Vagina (tissue), 2 donors: Measurements from ENCODE around the gene ZCCHC2. TPM values are rescaled to one million over a fixed set of nuclear protein-coding genes. Genes with fewer than 3 reads are reported as not detected.
A peak's percentile ranks its signal among the peaks of the same experiment; 100 is the strongest.

Experiments
- DNase-seq, 2 donors: peaks; one replicate each; pipeline ENCODE4 v3.0.0-alpha.2; 2017; ENCODE audit errors: extremely low spot score in 2 of 2
- H3K27ac ChIP-seq: fragments of 200-600 bp; sonication (generic); one replicate; pipeline ENCODE4 v1.5.1; 2019
- H3K27me3 ChIP-seq: fragments of 200-600 bp; sonication (generic); one replicate; pipeline ENCODE4 v1.5.1; 2019
- H3K36me3 ChIP-seq, 2 donors: fragments of 200-600 bp; sonication (generic); one replicate each; pipeline ENCODE4 v1.5.1; 2017 to 2019
- H3K4me1 ChIP-seq: fragments of 200-600 bp; sonication (generic); one replicate; pipeline ENCODE4 v1.5.1; 2019
- H3K4me3 ChIP-seq, 2 donors: fragments of 200-600 bp; sonication (generic); 1 replicate in 1 of 2; 2 replicates in 1 of 2; pipeline ENCODE4 v1.5.1; 2016 to 2019
- H3K9me3 ChIP-seq: fragments of 200-600 bp; sonication (generic); one replicate; pipeline ENCODE4 v1.5.1; 2019
- POLR2A ChIP-seq, 2 donors: fragments of 450-650 bp; IDR thresholded peaks; one replicate each; pipeline ENCODE4 v1.6.1; 2017; ENCODE audit warnings: antibody characterized with exemption in 2 of 2, mild to moderate bottlenecking in 2 of 2, moderate library complexity in 2 of 2
- POLR2AphosphoS5 ChIP-seq, 2 donors: sonication (generic); formaldehyde crosslinking; IDR thresholded peaks; one replicate each; pipeline ENCODE4 v1.9.0; 2017; ENCODE audit warnings: antibody characterized with exemption in 2 of 2, mild to moderate bottlenecking in 2 of 2, low read depth in 1 of 2; ENCODE audit not compliant: insufficient read depth in 1 of 2
- intact Hi-C: fragments of 100-400 bp; cut with DNase I; formaldehyde crosslinking; loops from one replicate; pipeline ENCODE4 v1.15.1; 2023
- total RNA-seq: library from RNA; depleted of rRNA; stranded (reverse); fragments of >200 nt; gene quantifications from one replicate; pipeline ENCODE4 v1.2.3, GENCODE V29; 2016
- TF ChIP-seq, protein P1 (sequence below), 3 experiments: fragments of 450-650 bp in 2 of 3; fragments of 200-600 bp in 1 of 3; sonication (generic) in 1 of 3; IDR thresholded peaks; one replicate each; pipeline ENCODE4 v1.5.1; 2017 to 2019; ENCODE audit warnings: antibody characterized with exemption in 3 of 3, mild to moderate bottlenecking in 2 of 3, moderate library complexity in 2 of 3

The ZCCHC2 gene
- total RNA-seq, 1 donor from 2014 or later = 30.4 TPM

GRCh38 chr18:62588217-62588616 is 65.4 kb downstream of the ZCCHC2 start:
- no peak overlapping the region for H3K4me3 ChIP-seq
- TF ChIP-seq POLR2AphosphoS5 (IDR thresholded peaks at IDR 0.05; ENCODE audit: insufficient read depth in 1 of 2, low read depth in 1 of 2) (no peak), POLR2A (IDR thresholded peaks at IDR 0.05) (no peak)
- TF ChIP-seq, protein P1, sequence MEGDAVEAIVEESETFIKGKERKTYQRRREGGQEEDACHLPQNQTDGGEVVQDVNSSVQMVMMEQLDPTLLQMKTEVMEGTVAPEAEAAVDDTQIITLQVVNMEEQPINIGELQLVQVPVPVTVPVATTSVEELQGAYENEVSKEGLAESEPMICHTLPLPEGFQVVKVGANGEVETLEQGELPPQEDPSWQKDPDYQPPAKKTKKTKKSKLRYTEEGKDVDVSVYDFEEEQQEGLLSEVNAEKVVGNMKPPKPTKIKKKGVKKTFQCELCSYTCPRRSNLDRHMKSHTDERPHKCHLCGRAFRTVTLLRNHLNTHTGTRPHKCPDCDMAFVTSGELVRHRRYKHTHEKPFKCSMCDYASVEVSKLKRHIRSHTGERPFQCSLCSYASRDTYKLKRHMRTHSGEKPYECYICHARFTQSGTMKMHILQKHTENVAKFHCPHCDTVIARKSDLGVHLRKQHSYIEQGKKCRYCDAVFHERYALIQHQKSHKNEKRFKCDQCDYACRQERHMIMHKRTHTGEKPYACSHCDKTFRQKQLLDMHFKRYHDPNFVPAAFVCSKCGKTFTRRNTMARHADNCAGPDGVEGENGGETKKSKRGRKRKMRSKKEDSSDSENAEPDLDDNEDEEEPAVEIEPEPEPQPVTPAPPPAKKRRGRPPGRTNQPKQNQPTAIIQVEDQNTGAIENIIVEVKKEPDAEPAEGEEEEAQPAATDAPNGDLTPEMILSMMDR (IDR thresholded peaks at IDR 0.05) = no peak
- H3K4me1 ChIP-seq = peaks cover 15% of the 10 kb centered on the region
- no peaks in the 10 kb centered on the region for H3K27me3 ChIP-seq
- H3K9me3 ChIP-seq = no peaks in the 10 kb centered on the region
- peak in 1 of 2 donors; percentile 49 for DNase-seq
- H3K36me3 ChIP-seq = peaks cover 0 to 4% of the 10 kb centered on the region in 2 donors
- intact Hi-C loops = loop anchor here (5.0 to 10.0 kb wide), 3 partner anchors 127 to 394 kb away; partner anchors contain the start of gene PHLPP1
- H3K27ac ChIP-seq = no peak overlapping the region

DNA sequence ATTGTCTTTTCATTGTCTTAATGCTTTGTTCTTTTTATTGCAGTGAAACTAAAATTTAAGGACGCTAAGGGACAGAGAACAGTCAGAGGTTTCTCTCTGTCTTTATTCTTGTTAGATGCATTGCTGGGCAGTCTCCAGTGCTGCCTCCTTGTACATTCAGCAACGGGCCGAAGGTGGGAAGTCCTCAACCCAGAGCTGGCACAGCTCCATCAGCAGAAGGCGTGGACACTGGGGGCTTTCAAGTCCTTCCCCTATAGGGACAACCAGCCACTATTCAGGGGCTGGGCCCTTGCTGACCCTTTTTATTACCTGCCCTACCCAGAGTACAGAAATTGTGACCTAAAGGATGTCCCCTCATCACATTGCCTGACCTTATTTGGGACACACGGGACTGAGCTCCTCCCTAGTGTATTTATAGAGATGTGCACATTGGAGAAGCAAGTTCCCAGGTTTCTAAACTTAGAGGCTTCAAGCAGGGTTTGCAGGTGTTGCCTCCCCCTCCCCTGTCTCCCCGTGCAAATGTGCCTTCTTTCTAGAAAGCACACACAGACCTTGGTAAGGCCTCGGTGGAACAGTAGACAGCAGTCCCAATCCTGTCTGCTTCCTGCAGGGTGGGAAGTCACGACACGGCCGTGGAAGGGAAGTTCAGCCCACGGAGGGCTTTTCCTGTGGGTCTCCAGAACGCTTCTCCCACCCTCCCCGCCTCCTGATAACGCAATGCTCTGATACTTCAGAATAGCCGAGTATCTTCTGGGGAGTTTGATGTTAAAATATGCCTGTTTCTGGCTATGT is 68.2 kb downstream of the ZCCHC2 start:
- H3K27me3 ChIP-seq = peaks cover 2% of the 10 kb centered on the region
- H3K36me3 ChIP-seq = no peaks in the 10 kb centered on the region
- H3K4me1 ChIP-seq = peaks cover under 1% of the 10 kb centered on the region
- TF ChIP-seq, protein P1 (IDR thresholded peaks at IDR 0.05) = no peak
- TF ChIP-seq POLR2A (IDR thresholded peaks at IDR 0.05) (no peak), POLR2AphosphoS5 (IDR thresholded peaks at IDR 0.05; ENCODE audit: insufficient read depth in 1 of 2, low read depth in 1 of 2) (no peak)
- DNase-seq = no peak
- H3K27ac ChIP-seq = no peak overlapping the region
- no peak overlapping the region for H3K4me3 ChIP-seq
- H3K9me3 ChIP-seq = no peaks in the 10 kb centered on the region
- intact Hi-C loops = no loop called here

DNA sequence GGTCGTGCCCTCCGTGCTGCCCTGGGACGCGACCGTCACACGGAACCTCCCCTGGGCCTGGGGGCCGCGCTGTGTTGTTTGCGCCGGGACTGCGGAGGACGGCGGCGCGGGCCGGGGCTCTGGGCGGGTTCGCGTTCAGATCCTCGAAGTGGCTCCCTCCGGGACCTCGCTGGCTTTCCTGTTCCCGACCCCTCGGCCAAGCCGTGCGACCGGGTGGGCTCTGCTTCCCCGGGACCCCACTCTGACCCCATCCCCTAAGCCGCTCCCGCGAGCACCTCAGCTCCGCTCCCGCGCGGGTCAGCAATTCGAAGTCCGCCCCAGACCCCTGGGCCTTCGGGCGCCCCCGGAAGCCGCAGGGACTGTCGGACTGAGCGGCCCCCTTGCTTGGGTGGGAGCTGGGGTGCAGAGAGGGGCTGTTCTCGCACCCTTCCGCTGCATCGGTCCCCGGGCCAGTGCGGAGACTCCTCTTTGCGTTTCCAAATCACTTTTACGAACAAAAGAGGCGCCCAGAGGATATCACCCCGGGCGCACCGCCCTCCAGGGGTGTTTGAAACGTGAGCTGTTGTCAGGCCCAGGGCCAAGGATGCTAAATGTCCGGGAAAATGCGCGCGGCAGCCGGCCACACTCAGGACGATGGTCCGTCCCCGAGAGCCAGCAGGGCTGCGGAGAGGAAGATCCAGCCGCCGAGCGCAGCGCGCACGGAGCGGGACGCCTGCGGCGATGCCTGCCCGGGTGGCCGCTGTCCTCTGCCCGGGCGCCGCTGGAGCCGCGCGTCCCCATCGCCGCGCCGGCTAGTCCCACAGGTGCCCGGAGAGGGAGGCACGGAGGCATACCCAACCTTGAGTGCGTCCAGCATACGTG is 73.5 kb downstream of the ZCCHC2 start:
- no peak overlapping the region for H3K27ac ChIP-seq
- no peak for DNase-seq
- peaks cover 5% of the 10 kb centered on the region for H3K27me3 ChIP-seq
- peak overlapping the region; percentile 28 to 46 for H3K4me3 ChIP-seq
- no peaks in the 10 kb centered on the region for H3K9me3 ChIP-seq
- H3K36me3 ChIP-seq = no peaks in the 10 kb centered on the region
- H3K4me1 ChIP-seq = peaks cover 13% of the 10 kb centered on the region
- intact Hi-C loops = no loop called here
- no peak for TF ChIP-seq POLR2A (IDR thresholded peaks at IDR 0.05)
- TF ChIP-seq POLR2AphosphoS5 (IDR thresholded peaks at IDR 0.05; ENCODE audit: insufficient read depth in 1 of 2, low read depth in 1 of 2) = no peak
- TF ChIP-seq, protein P1 (IDR thresholded peaks at IDR 0.05) = no peak

DNA sequence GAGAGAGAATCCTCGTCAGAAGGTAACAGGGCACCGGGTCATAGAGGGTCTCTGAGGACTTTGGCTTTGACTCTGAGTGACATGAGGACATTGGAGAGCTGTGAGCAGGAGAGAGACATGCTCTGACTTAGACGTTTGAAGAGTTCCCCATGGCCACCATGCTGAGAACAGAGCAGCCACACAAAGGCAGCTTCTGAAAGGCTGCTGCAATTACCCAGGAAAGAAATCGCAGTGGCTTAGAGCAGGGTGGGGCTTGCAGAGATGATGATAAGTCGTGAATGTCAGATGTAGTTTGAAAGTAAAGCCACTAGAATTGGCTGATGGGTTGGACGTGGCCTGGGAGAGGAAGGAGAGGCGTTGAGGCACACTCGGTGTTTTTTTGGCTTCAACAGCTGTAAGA is 79.0 kb downstream of the ZCCHC2 start:
- intact Hi-C loops = no loop called here
- Histone ChIP-seq H3K27me3 (no peaks in the 10 kb centered on the region), H3K4me3 (no peak overlapping the region), H3K9me3 (no peaks in the 10 kb centered on the region), H3K4me1 (peaks cover 3% of the 10 kb centered on the region), H3K27ac (no peak overlapping the region), H3K36me3 (no peaks in the 10 kb centered on the region)
- DNase-seq = no peak
- TF ChIP-seq, protein P1 (IDR thresholded peaks at IDR 0.05) = no peak
- TF ChIP-seq POLR2AphosphoS5 (IDR thresholded peaks at IDR 0.05; ENCODE audit: insufficient read depth in 1 of 2, low read depth in 1 of 2) = no peak
- TF ChIP-seq POLR2A (IDR thresholded peaks at IDR 0.05) = no peak
